ENCODE measurements around the gene ST7.

DNA sequence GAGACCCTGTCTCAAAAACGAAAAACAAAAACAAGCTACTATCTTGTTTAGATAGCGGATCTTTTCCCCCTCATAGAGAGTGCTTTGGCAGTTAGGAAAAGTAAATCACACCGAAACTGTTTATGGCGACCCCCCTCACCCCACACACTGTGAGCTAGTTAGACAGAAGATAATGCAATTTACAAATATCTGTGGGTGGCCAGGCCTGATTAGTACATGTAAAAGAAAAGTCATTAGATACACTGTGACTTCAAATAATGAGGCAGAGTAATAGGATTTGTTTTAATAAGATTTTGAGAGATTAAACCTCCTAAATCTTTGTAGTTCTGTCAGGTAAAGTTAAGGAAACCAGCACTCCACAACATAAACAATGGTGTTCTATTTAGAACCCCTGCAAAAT, 121.1 kb downstream of the ST7 start:
- TF ChIP-seq, protein P1, sequence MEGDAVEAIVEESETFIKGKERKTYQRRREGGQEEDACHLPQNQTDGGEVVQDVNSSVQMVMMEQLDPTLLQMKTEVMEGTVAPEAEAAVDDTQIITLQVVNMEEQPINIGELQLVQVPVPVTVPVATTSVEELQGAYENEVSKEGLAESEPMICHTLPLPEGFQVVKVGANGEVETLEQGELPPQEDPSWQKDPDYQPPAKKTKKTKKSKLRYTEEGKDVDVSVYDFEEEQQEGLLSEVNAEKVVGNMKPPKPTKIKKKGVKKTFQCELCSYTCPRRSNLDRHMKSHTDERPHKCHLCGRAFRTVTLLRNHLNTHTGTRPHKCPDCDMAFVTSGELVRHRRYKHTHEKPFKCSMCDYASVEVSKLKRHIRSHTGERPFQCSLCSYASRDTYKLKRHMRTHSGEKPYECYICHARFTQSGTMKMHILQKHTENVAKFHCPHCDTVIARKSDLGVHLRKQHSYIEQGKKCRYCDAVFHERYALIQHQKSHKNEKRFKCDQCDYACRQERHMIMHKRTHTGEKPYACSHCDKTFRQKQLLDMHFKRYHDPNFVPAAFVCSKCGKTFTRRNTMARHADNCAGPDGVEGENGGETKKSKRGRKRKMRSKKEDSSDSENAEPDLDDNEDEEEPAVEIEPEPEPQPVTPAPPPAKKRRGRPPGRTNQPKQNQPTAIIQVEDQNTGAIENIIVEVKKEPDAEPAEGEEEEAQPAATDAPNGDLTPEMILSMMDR (conservative IDR thresholded peaks at IDR 0.05 in 1 of 2, IDR thresholded peaks at IDR 0.05 in 1 of 2; ENCODE audit: extremely low read depth in 1 of 2, insufficient read depth in 1 of 2, low read depth in 1 of 2, low read length in 2 of 2) = no peak
- no peak for TF ChIP-seq EZH2 (IDR thresholded peaks at IDR 0.05; ENCODE audit: borderline replicate concordance, low read length)

Data from mammary epithelial cell (primary cell).